Type B pancreatic cell (in vitro differentiated cells): ENCODE results near the gene KRTAP10-8. TPM values are rescaled to one million over a fixed set of nuclear protein-coding genes. Genes with fewer than 3 reads are reported as not detected.
A peak's percentile ranks its signal among the peaks of the same experiment; 100 is the strongest.
"Not testable (repeated sequence)": the region's sequence is repeated elsewhere in the genome, so short reads cannot be mapped to it uniquely, and the experiment has no call there.

Experiments
- DNase-seq: peaks from one replicate; pipeline ENCODE4 v3.0.0; 2021; ENCODE audit warnings: mixed read lengths; ENCODE audit not compliant: unreplicated experiment; ENCODE audit errors: extremely low spot score
- H3K27ac Mint-ChIP-seq: 2 replicates; pipeline ENCODE4 v1.8.0; 2021; ENCODE audit warnings: mild to moderate bottlenecking, mixed read lengths
- H3K27me3 Mint-ChIP-seq: 2 replicates; pipeline ENCODE4 v1.8.0; 2021; ENCODE audit warnings: mixed read lengths
- H3K36me3 Mint-ChIP-seq: 2 replicates; pipeline ENCODE4 v1.8.0; 2021; ENCODE audit warnings: mixed read lengths
- H3K4me1 Mint-ChIP-seq: one replicate; pipeline ENCODE4 v1.8.0; 2021; ENCODE audit warnings: mixed read lengths; ENCODE audit not compliant: unreplicated experiment
- H3K4me3 Mint-ChIP-seq: 2 replicates; pipeline ENCODE4 v1.8.0; 2021; ENCODE audit warnings: mild to moderate bottlenecking, mixed read lengths
- H3K9me3 Mint-ChIP-seq: 2 replicates; pipeline ENCODE4 v1.8.0; 2021; ENCODE audit warnings: mixed read lengths
- total RNA-seq: library from RNA; stranded (reverse); gene quantifications from 2 replicates; pipeline ENCODE4 v1.2.1, GENCODE V29; 2021; ENCODE audit warnings: low replicate concordance
- TF ChIP-seq, protein P1 (sequence below): fragments of 200-600 bp; sonication (generic); conservative IDR thresholded peaks from 2 replicates; pipeline ENCODE4 v1.5.0; 2021; ENCODE audit warnings: antibody characterized with exemption, mild to moderate bottlenecking

KRTAP10-8 gene
- total RNA-seq, 1 donor from 2014 or later, result not detected

DNA sequence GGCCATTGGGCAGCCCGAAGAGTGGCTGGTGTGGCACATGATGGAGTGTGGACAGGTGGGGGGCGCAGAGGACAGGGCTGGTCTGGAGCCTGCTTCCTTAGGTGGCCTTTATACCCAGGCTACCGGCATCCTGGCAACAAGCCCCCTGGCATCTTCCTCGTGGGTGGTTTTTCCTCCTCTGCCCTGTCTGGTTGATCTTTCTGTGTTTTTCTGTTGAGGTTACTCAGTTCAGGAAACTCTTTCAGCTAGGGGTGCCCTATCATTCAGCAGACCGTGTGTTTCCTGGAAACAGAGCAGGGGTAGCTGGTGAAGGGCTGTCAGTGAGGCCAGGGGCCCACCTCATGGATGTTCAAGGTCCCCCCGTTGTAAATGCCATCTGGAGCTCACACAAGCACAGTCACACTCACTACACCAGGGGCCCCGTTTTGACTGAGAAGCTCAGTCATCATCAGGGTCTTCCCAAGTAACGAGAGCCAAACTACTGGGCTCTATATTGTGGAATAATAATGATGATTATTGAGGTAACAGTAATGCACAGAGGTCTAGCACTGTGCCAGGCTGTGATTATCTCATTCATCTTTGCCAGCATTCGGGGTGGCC lies 42.8 kb downstream of the KRTAP10-8 start, which contains the start of gene KRTAP12-4:
KRTAP12-4 (minus strand) TSS at position 84 of the 600 bp plus-strand sequence; CDS start at position 39, 45 bp downstream.
- peaks cover 13% of the 10 kb centered on the region for H3K9me3 Mint-ChIP-seq
- DNase-seq, result peak; percentile 50
- H3K4me1 Mint-ChIP-seq, result no peaks in the 10 kb centered on the region
- H3K27ac Mint-ChIP-seq, result no peak within 1 kb of the TSS
- TF ChIP-seq, protein P1, sequence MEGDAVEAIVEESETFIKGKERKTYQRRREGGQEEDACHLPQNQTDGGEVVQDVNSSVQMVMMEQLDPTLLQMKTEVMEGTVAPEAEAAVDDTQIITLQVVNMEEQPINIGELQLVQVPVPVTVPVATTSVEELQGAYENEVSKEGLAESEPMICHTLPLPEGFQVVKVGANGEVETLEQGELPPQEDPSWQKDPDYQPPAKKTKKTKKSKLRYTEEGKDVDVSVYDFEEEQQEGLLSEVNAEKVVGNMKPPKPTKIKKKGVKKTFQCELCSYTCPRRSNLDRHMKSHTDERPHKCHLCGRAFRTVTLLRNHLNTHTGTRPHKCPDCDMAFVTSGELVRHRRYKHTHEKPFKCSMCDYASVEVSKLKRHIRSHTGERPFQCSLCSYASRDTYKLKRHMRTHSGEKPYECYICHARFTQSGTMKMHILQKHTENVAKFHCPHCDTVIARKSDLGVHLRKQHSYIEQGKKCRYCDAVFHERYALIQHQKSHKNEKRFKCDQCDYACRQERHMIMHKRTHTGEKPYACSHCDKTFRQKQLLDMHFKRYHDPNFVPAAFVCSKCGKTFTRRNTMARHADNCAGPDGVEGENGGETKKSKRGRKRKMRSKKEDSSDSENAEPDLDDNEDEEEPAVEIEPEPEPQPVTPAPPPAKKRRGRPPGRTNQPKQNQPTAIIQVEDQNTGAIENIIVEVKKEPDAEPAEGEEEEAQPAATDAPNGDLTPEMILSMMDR, result no peak
- no peak within 1 kb of the TSS for H3K4me3 Mint-ChIP-seq
- H3K36me3 Mint-ChIP-seq, result no peaks in the 10 kb centered on the region
- H3K27me3 Mint-ChIP-seq, result no peaks in the 10 kb centered on the region

DNA sequence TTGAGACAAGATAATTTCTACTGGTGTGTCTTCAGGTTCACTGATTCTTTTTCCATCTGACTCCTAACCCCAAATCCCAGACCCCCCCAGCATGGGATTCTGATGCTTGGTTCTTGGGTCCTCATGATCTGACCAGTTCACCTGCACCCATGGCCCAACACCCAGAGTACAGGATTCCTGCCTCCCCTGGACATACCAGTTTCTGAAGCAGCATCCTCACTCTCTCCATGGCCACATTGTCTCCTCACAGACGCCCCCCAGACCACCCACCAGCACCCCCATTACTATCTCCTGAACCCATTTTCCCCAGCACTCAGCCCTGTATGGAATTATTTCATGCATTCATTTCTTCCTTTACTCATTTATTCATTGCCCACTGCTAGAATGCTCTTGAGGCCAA lies 45.0 kb downstream of the KRTAP10-8 start:
- Mint-ChIP-seq H3K4me1 (no peaks in the 10 kb centered on the region), H3K36me3 (no peaks in the 10 kb centered on the region), H3K27me3 (no peaks in the 10 kb centered on the region), H3K4me3 (no peak overlapping the region), H3K9me3 (peaks cover 13% of the 10 kb centered on the region), H3K27ac (no peak overlapping the region)
- peak; percentile 40 for DNase-seq
- TF ChIP-seq, protein P1, result no peak

DNA sequence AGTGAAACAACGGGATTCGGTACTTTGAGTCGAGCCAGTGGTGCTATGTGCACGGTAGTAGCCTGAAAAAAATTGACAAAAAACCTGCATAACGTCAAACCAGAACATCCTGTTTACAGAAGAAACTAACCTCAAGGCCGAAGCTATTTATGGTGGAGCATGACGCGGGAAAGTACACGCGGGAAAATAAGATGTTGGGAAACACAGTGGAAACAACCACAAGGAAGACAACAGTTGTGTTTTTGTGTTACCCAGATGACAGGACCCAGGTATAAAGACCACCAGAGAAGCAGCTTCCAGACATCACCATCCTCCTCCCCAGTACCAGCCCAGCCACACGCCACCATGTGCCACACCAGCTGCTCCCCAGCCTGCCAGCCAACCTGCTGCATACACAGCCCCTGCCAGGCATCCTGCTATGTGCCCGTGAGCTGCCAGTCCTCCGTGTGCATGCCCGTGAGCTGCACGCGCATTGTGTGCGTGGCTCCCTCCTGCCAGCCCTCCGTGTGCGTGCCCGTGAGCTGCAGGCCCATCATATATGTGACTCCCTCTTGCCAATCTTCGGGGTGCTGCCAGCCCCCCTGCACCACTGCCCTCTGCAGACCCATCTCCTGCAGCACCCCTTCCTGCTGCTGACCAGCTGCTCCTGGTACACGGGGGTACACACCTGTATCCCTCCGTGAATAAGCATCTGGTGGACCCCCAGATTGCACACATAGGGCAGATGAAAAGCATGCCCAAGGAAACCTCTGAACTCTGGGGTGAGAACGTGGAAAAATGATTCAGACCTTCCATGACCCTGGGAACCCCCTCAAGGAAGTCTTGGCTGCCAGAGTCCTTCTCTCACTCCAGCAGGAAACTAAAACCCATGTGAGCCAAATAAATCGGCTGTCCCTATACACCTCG lies 46.0 kb downstream of the KRTAP10-8 start, which contains the start of gene KRTAP12-3:
KRTAP12-3 (plus strand) TSS at position 298 of the 906 bp plus-strand sequence; CDS start at position 346, 48 bp downstream.
- peak; percentile 27 for DNase-seq
- TF ChIP-seq, protein P1, result no peak
- Mint-ChIP-seq H3K9me3 (peaks cover 13% of the 10 kb centered on the region), H3K36me3 (no peaks in the 10 kb centered on the region), H3K4me3 (no peak within 1 kb of the TSS), H3K27ac (no peak within 1 kb of the TSS), H3K4me1 (no peaks in the 10 kb centered on the region), H3K27me3 (no peaks in the 10 kb centered on the region)

DNA sequence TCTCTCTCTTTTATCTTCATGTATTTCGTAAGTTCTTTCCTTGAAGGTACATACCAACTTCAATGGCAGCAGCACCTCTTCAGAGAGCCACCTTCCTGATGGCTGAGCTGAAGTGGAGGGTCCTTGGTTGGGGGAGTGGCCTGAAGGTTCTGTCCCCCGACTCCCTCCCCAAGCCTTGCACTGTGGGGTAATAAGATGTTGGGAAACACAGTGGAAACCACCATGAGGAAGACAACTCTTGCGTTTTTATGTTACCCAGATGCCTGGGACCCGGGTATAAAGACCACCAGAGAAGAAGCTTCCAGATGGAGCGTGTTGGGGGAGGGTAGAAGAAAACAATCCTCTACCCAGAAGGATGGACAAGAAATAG lies 46.6 kb downstream of the KRTAP10-8 start:
- peaks cover 13% of the 10 kb centered on the region for H3K9me3 Mint-ChIP-seq
- TF ChIP-seq, protein P1, result no peak
- DNase-seq, result peak; percentile 22
- no peak overlapping the region for H3K27ac Mint-ChIP-seq
- H3K4me3 Mint-ChIP-seq, result no peak overlapping the region
- no peaks in the 10 kb centered on the region for H3K36me3 Mint-ChIP-seq
- H3K4me1 Mint-ChIP-seq, result no peaks in the 10 kb centered on the region
- H3K27me3 Mint-ChIP-seq, result no peaks in the 10 kb centered on the region

DNA sequence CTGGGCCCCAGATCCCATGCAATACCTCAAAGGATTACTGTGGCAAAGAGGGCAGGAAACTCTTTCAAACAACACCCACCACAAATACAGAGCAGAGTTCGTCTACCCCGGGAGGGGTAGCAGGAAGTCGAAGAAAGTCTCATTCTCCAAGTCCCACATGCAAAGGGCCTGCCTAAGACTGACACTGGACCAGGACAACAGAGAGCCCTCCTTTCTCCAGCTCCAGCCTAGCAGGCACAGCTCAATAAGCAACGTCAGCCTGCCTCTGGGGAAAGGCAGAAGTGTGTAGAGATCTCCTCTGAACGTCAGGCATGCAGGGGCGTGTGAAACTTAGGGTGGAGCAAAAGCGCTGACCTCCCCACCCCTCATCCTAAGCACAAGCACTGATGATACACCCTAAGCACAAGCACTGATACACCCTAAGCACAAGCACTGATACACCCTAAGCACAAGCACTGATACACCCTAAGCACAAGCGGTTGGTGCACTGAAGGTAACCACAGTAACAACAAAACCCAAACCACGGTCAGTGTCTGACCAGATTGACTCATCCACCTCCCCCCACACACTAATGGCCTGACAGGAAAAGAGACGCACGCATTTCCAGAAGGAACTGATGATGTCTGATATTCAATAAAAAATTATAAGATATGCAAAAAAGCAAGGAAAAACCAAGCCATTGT lies 47.2 kb downstream of the KRTAP10-8 start:
- H3K4me3 Mint-ChIP-seq, result no peak overlapping the region
- no peaks in the 10 kb centered on the region for H3K36me3 Mint-ChIP-seq
- no peaks in the 10 kb centered on the region for H3K4me1 Mint-ChIP-seq
- peaks cover 13% of the 10 kb centered on the region for H3K9me3 Mint-ChIP-seq
- H3K27ac Mint-ChIP-seq, result no peak overlapping the region
- H3K27me3 Mint-ChIP-seq, result no peaks in the 10 kb centered on the region
- peak; percentile 34 for DNase-seq
- TF ChIP-seq, protein P1, result no peak

DNA sequence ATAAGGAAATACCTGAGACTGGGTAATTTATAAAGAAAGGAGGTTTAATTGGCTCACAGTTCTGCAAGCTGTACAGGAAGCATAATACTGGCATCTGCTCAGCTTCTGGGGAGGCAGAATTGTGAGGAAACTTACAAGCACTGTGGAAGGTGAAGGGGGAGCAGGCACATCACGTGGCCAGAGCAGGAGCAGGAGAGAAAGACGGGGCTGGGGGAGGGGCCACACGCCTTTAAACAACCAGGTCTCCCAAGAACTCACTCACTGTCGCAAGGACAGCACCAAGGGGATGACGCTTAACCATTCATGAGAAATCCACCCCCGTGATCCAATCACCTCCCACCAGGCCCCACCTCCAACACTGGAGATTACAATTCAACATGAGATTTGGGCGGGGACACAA lies 49.7 kb downstream of the KRTAP10-8 start:
- H3K27ac Mint-ChIP-seq, H3K27me3 Mint-ChIP-seq: not testable (repeated sequence)

More for the DNA sequence above, 49.7 kb downstream of the KRTAP10-8 start:
- not testable (repeated sequence) for H3K4me3 Mint-ChIP-seq, H3K4me1 Mint-ChIP-seq, H3K36me3 Mint-ChIP-seq, H3K9me3 Mint-ChIP-seq
- peak; percentile 24 for DNase-seq
